HT-29 (cell line): ENCODE measurements around the gene CMPK2. TPM values are rescaled to one million over a fixed set of nuclear protein-coding genes. Genes with fewer than 3 reads are reported as not detected.

ENCODE experiments used
- DNase-seq: peaks from one replicate; pipeline ENCODE4 v3.0.0-alpha.2; 2015; ENCODE audit warnings: low spot score
- total RNA-seq: library from RNA; depleted of rRNA; stranded (reverse); fragments of >200 nt; shearing (Covaris generic); gene quantifications from 2 replicates; pipeline ENCODE4 v1.2.3, GENCODE V29; 2014

Gene CMPK2
- total RNA-seq, 1 experiment from 2014 or later, result 16.5 TPM

DNA sequence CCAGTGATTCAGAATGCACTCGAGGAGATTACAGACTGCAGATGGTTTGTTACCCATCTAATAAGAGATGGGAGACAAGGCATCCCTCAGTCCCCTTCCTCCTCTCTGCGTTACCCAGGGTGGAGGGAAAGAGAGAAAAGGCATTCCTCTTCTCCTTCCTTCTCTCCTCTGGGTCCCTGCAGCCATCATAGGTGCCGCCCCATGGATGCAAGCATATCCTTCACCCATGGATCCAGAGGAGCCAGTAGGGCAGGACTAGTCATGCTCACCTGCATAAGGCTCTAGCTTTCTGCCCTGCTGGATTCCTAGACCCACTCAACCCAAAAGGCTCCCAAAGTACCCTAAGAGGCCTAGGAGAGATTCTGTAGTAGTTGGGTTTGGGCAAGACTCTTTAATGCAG, 20.4 kb downstream of the CMPK2 start:
- no peak for DNase-seq

- no peak for DNase-seq
Measured at GRCh38 chr2:6841537-6842287, 24.0 kb downstream of the CMPK2 start.

DNA sequence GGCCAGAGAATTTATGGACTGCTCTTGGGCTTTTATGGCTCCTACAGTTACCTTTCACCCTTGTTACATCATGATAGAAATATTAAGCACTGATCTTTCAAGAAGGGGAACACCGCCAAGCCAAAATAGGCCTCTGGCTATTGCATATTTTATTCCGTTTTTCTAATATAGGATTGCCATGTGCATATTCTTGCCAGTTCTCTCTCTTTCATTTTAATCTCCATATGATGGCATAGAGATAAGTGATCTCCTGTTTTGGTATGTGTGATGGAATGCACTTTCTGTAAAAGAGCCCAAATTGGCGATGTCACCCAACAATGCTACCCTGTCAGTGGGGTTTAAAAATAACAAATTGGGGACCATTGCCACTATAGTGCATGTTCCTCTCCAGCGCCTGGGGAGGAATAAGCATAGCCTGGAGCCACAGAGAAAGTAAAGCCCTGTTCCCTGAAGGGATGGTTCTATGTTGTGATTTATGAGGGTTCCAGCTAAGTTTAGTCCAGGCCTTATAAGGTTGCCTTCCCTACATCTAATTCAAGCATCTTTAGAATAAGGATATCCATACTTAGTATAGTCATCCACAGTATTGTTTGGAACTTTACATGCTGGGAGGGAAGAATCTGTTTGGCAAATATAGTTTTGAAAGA, 26.9 kb downstream of the CMPK2 start:
- DNase-seq, result no peak

DNA sequence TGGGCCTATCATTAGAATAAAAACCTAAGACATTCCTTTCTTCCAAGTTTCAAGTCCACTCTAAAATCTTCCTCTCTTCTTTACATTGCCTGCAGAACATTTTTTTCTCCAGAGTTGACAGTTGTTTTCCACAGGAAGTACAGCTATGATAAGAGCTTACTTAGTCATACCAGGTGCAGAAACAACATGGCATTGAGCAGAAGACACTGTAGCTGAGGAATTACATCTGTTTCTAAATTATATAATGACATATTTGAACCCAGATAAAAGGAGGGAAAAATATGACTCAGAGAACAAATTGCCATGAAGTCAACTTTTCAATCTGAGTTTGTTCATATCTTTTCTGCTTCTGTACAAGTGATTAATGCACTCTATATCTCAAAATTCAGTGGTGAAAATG, 30.2 kb downstream of the CMPK2 start:
- no peak for DNase-seq

- DNase-seq, result no peak
Measured at GRCh38 chr2:6834163-6834562, 31.5 kb downstream of the CMPK2 start.

DNA sequence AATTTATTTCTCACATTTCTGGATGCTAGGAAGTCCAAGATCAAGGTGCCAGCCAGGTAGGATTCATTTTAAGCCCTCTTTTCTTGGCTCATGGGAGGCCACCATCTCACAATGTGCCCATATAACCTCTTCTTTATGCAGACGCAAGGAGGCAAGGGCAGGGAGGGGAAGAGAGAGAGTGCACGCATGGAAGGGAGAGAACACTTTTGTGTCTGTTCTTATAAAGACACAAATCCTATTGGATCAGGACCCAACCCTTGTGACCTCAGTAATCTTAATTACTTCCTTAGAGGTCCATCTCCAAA, 32.5 kb downstream of the CMPK2 start:
- no peak for DNase-seq

- DNase-seq, result no peak
Measured at GRCh38 chr2:6832596-6833299, 33.0 kb downstream of the CMPK2 start.

DNA sequence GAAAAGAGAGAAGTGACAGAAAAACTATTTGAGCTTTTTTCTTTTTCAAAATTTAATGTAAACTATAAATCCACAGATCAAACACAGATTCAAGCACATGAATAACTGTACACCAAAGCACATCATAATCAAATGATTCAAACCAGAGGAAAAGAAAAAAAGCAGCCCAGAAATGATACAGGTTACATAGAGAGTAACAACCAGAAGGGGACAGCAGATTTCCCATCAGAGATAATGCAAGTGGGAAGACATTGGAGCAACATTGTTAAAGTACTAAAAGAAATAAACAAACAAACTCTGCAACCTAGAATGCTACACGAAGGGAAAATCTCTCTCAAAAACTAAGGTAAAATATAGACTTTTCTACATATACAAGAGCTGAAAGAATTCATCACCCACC, 34.5 kb downstream of the CMPK2 start:
- DNase-seq, result no peak

DNA sequence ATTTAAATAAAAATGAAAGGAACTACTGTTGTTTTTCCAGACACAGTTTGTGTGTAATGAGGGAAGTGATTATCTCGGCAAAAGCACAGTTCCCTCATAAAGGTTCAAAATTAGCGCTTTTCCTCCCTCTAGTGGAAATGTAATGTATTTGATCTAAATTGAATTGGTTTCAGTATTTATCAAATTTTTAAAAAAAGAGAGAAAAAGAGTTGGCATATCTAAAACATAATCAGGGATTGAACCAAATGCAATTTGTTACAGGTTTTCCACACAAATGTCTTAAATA, 37.5 kb downstream of the CMPK2 start:
- DNase-seq, result peak; percentile 18

DNA sequence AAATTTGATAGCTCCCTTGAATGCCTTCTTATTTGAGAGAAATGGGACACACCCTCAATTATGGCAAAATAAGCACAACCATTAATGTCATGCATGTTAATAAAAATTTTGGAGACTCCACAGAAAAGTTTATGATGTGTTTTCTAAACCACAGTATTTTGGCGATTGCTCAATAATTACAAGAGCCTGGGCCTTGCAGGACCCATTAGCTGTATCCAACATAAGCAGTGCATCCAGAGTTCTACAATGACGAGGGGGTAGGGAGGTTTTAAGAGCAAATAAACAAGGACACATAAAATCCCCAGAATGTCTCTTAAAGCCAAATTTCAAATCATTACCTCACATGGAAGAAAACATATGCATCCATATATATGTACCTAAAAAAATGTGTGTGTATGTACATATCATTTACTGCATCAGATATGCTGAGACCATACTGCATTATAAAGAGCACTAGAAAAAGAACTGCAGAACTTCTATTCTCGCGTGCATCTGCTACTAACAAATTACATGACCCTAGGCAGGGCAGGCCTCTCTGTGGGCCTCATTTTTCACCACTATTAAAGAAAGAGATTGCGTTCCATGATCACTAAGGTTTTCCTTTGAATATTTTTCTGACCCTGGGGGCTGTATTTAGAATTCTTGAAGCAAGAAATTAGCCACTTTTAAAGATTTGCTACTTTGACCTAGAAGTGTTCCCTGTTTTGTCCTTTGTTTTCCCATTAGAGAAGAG, 38.0 kb downstream of the CMPK2 start:
- DNase-seq, result no peak

DNA sequence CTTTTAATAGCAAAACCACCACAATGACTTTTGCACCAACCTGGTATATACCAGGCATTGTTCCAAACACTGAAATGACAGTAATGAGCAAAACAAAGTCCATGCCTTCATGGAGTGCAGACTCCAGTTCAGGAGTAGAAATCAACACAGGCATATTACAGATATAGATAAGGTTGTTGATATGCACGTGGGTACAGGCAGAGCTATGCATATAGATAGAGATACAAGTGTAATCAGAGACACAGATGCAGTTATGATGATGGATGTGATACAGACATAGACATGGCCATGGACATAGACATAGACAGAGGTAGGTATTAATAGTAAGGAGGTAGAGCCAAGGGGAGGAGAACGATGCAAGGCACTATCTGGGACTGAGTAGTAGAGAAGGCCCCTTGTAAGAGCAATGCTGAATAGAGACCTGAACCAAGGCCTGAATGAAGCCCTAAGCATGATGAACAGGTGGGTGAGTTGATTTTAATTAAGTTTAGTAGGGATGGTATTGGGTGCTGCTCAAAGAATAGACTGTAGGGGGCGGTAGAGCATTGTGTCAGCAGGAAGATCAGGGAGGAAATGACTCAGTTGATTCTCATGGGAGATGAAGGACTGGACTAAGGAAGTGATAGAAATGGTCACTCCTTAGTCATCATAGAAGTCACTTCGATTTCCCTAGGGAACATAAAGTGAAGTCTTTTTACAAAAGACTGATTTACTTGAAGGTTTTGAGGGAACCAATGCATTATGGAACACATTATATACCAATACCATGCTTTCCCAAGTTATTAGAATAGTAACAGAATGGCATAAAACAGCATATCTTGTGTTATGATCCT, 39.4 kb downstream of the CMPK2 start:
- peak; percentile 54 for DNase-seq

- no peak for DNase-seq
Measured at GRCh38 chr2:6824962-6825361, 40.7 kb downstream of the CMPK2 start.

DNA sequence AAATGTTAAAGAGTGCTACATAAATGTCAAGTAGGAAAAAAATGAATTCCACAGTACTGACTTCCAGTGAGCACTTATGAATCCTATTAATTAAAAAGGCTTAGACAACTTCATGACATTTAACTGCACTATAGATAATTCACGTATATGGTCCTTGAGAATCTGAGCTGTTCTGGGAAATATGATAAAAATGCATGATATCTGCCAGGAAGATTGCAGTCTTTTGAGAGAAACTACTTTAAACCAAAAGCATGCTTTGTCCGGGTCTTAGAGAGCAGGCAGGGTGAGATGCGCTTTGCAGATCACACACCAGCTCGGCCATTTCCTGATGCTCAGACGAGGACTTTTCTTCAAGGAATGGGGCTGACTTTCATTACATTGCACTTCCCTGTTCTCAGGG, 42.6 kb downstream of the CMPK2 start:
- DNase-seq, result no peak

DNA sequence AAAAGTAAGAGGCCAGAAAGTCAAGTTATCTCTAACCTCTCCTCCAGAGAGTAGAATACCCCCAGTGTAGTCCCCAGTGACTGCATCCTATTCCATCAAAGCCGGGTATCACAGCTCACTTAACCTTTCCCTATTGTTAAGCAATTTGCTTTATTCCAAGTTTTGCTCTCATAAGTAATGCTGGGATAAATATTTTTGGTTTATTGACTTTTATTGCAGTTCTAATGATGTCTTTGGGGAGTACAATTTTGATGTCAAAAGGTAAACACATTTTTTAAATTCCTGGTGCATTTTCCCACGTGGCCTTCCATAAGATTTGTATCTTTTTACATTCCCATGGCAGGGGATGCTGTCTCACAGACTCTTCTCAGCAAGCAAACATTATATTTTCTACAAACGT, 43.3 kb downstream of the CMPK2 start:
- no peak for DNase-seq

GRCh38 chr2:6820903-6821584, 44.7 kb downstream of the CMPK2 start:
- no peak for DNase-seq

DNA sequence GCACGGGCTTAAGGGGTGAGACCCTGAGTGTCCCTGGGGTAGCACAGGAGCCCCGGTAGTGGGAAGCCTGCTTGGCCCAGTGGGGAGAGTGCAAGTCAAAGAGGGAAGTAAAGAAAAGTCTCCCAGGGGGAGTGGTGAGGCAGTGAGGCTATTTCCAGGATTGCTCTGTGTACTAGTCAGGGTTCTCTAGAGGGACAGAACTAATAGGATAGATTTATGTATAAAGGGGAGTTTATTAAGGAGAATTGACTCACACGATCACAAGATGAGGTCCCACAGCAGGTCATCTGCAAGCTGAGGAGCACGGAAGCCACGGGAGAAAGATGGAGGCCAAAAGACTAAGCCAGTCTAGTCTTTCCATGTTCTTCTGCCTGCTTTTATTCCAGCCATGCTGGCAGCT, 45.5 kb downstream of the CMPK2 start:
- DNase-seq, result no peak

GRCh38 chr2:6819668-6820067, 46.0 kb downstream of the CMPK2 start:
- no peak for DNase-seq

DNA sequence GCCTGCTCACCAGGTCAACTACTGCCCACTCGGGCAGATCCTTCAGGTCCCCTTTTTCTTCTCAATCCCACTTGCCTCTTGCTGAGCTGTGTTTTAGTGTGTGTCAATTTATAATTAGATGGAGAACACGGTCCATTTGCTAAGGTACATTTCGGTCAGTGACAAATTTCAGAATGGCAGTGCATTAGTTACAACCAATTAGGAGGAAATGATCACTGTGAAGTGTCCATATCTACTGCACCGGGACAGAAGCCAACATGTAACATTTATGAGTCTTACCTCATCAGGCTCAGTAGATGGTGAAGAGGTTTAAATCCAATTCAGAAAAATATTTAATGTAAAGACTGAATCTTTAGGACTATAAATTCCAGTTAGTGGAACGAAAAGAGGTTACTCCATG, 47.7 kb downstream of the CMPK2 start:
- DNase-seq, result no peak

- DNase-seq, result no peak
Measured at GRCh38 chr2:6814869-6815268, 50.8 kb downstream of the CMPK2 start.

- no peak for DNase-seq
Measured at GRCh38 chr2:6814312-6814711, 51.4 kb downstream of the CMPK2 start.

GRCh38 chr2:6813573-6813972, 52.1 kb downstream of the CMPK2 start:
- no peak for DNase-seq
